IMR-90 (cell line): ENCODE data around the gene SUGCT. TPM values are rescaled to one million over a fixed set of nuclear protein-coding genes. Genes with fewer than 3 reads are reported as not detected.

ENCODE experiments used
- ATAC-seq: fragments of 200-7000 bp; cut with Tn5 transposase; 2 replicates; pipeline ENCODE4 v1.9.1; 2020; ENCODE audit warnings: low read depth, mild to moderate bottlenecking, moderate library complexity
- BruUV-seq: library from RNA; stranded (reverse); fragments of 400-500 nt; replicated peaks from 2 replicates; lab custom pipeline; 2021; lab: Mats Ljungman, UMichigan
- CTCF ChIA-PET: fragments of 300-600 bp; formaldehyde crosslinking; extraction: SDS; loops from one replicate; lab custom pipeline; 2021; ENCODE audit warnings: antibody characterized with exemption; lab: Yijun Ruan, JAX
- POLR2A ChIA-PET: fragments of 300-600 bp; sonication (Branson Sonifier 250); formaldehyde crosslinking; loops from one replicate; lab custom pipeline; 2022; ENCODE audit warnings: antibody characterized with exemption; ENCODE audit not compliant: unreplicated experiment; lab: Charles Lee
- DNase-seq: peaks from one replicate; pipeline ENCODE4 v3.0.0; 2013
- H2AFZ ChIP-seq: replicated peaks from 2 replicates; pipeline ENCODE3; 2013; ENCODE audit warnings: low read length, mild to moderate bottlenecking; ENCODE audit not compliant: poor library complexity
- H2AK5ac ChIP-seq: 2 replicates; pipeline ENCODE4 v1.6.1; 2013; ENCODE audit warnings: low read depth, low read length, inconsistent platforms
- H2AK9ac ChIP-seq: replicated peaks from 2 replicates; pipeline ENCODE3; 2013; ENCODE audit warnings: mild to moderate bottlenecking, low read depth, low read length, moderate library complexity; ENCODE audit not compliant: poor library complexity
- H2BK120ac ChIP-seq: 2 replicates; pipeline ENCODE4 v1.6.1; 2013; ENCODE audit warnings: low read depth, low read length, inconsistent platforms
- H2BK15ac ChIP-seq: 3 replicates; pipeline ENCODE4 v1.6.1; 2013; ENCODE audit warnings: low read depth, low read length, inconsistent platforms
- H2BK20ac ChIP-seq: 2 replicates; pipeline ENCODE4 v1.6.1; 2013; ENCODE audit warnings: low read depth, mild to moderate bottlenecking, inconsistent platforms, low read length, moderate library complexity
- H2BK5ac ChIP-seq: 2 replicates; pipeline ENCODE4 v1.6.1; 2013; ENCODE audit warnings: mild to moderate bottlenecking, low read depth, low read length, inconsistent platforms; ENCODE audit not compliant: poor library complexity, severe bottlenecking
- H3K14ac ChIP-seq: replicated peaks from 2 replicates; pipeline ENCODE4 v1.6.1; 2013; ENCODE audit warnings: low read depth, low read length, inconsistent platforms
- H3K18ac ChIP-seq: 2 replicates; pipeline ENCODE4 v1.6.1; 2013; ENCODE audit warnings: low read depth, low read length, control low read depth
- H3K23ac ChIP-seq: 2 replicates; pipeline ENCODE4 v1.6.1; 2013; ENCODE audit warnings: low read depth, low read length, inconsistent platforms
- H3K27ac ChIP-seq: 2 replicates; pipeline ENCODE4 v1.5.1; 2013; ENCODE audit warnings: mild to moderate bottlenecking, control low read depth, low read length; ENCODE audit not compliant: insufficient read depth
- H3K27me3 ChIP-seq: 2 replicates; pipeline ENCODE4 v1.6.1; 2013; ENCODE audit warnings: low read length; ENCODE audit not compliant: control insufficient read depth, insufficient read depth
- H3K36me3 ChIP-seq: 2 replicates; pipeline ENCODE4 v1.6.1; 2013; ENCODE audit warnings: low read length, mixed read lengths; ENCODE audit not compliant: control insufficient read depth, insufficient read depth
- H3K4ac ChIP-seq: 2 replicates; pipeline ENCODE4 v1.6.1; 2013; ENCODE audit warnings: low read depth, low read length, inconsistent platforms
- H3K4me1 ChIP-seq: 2 replicates; pipeline ENCODE4 v1.6.1; 2013; ENCODE audit warnings: low read length, mixed read lengths; ENCODE audit not compliant: control insufficient read depth, insufficient read depth
- H3K4me2 ChIP-seq: 2 replicates; pipeline ENCODE4 v1.6.1; 2013; ENCODE audit warnings: low read depth, mild to moderate bottlenecking, control low read depth, low read length, moderate library complexity
- H3K4me3 ChIP-seq: 2 replicates; pipeline ENCODE4 v1.5.1; 2013; ENCODE audit warnings: low read depth, mild to moderate bottlenecking, control low read depth, low read length, moderate library complexity; ENCODE audit not compliant: insufficient read depth
- H3K56ac ChIP-seq: 2 replicates; pipeline ENCODE4 v1.6.1; 2013; ENCODE audit warnings: low read length, inconsistent platforms; ENCODE audit not compliant: insufficient read depth; ENCODE audit errors: extremely low read depth
- H3K79me1 ChIP-seq, 2 experiments: 2 replicates each; pipeline ENCODE4 v1.6.1; 2013; ENCODE audit warnings: low read length in 2 of 2, inconsistent platforms in 1 of 2, low read depth in 1 of 2
- H3K9ac ChIP-seq: 2 replicates; pipeline ENCODE4 v1.6.1; 2013; ENCODE audit warnings: low read depth, low read length, control low read depth
- H3K9me1 ChIP-seq: 2 replicates; pipeline ENCODE4 v1.6.1; 2013; ENCODE audit warnings: low read length, inconsistent platforms; ENCODE audit not compliant: insufficient read depth
- H3K9me3 ChIP-seq: 2 replicates; pipeline ENCODE4 v1.6.1; 2013; ENCODE audit warnings: low read length; ENCODE audit not compliant: control insufficient read depth, insufficient read depth
- H4K20me1 ChIP-seq: 2 replicates; pipeline ENCODE4 v1.6.1; 2013; ENCODE audit warnings: low read length, inconsistent platforms; ENCODE audit not compliant: insufficient read depth
- H4K5ac ChIP-seq: 2 replicates; pipeline ENCODE4 v1.6.1; 2013; ENCODE audit warnings: mild to moderate bottlenecking, low read depth, low read length, control low read depth
- H4K8ac ChIP-seq, 2 experiments: 2 replicates each; pipeline ENCODE4 v1.6.1; 2013; ENCODE audit warnings: low read depth in 2 of 2, low read length in 2 of 2, control low read depth in 1 of 2, inconsistent platforms in 1 of 2
- H4K91ac ChIP-seq: 2 replicates; pipeline ENCODE4 v1.6.1; 2013; ENCODE audit warnings: low read depth, low read length, inconsistent platforms; ENCODE audit not compliant: insufficient read depth
- BHLHE40 ChIP-seq: fragments of 150-350 bp; IDR thresholded peaks from 2 replicates; pipeline ENCODE4 v1.6.1; 2016; ENCODE audit warnings: mild to moderate bottlenecking, low read depth, low read length
- CEBPB ChIP-seq: IDR thresholded peaks from 2 replicates; pipeline ENCODE4 v1.6.1; 2012; ENCODE audit warnings: low read depth, low read length, improper control_type of control experiment
- CHD1 ChIP-seq: IDR thresholded peaks from 2 replicates; pipeline ENCODE4 v1.6.1; 2012; ENCODE audit warnings: low read depth, low read length, improper control_type of control experiment
- FOS ChIP-seq: fragments of 150-350 bp; IDR thresholded peaks from 2 replicates; pipeline ENCODE4 v1.6.1; 2016; ENCODE audit warnings: low read depth, low read length
- MAFK ChIP-seq: IDR thresholded peaks from 2 replicates; pipeline ENCODE4 v1.6.1; 2012; ENCODE audit warnings: low read depth, low read length, improper control_type of control experiment
- MAZ ChIP-seq: IDR thresholded peaks from 2 replicates; pipeline ENCODE4 v1.6.1; 2012; ENCODE audit warnings: low read depth, mild to moderate bottlenecking, low read length, improper control_type of control experiment, moderate library complexity, borderline replicate concordance
- MXI1 ChIP-seq: IDR thresholded peaks from 2 replicates; pipeline ENCODE4 v1.6.1; 2012; ENCODE audit warnings: low read depth, mild to moderate bottlenecking, low read length, moderate library complexity, borderline replicate concordance
- NFE2L2 ChIP-seq: fragments of 150-350 bp; IDR thresholded peaks from 2 replicates; pipeline ENCODE4 v1.6.1; 2016; ENCODE audit warnings: low read depth, mild to moderate bottlenecking, low read length
- POLR2A ChIP-seq: IDR thresholded peaks from 2 replicates; pipeline ENCODE4 v1.6.1; 2012; ENCODE audit warnings: mild to moderate bottlenecking, low read depth, low read length
- RAD21 ChIP-seq: IDR thresholded peaks from 2 replicates; pipeline ENCODE4 v1.6.1; 2012; ENCODE audit warnings: low read length, improper control_type of control experiment
- RCOR1 ChIP-seq: IDR thresholded peaks from 2 replicates; pipeline ENCODE4 v1.6.1; 2012; ENCODE audit warnings: mild to moderate bottlenecking, low read length, improper control_type of control experiment; ENCODE audit not compliant: insufficient replicate concordance
- RFX5 ChIP-seq: IDR thresholded peaks from 2 replicates; pipeline ENCODE4 v1.8.0; 2012; ENCODE audit warnings: low read depth, mild to moderate bottlenecking, low read length, moderate library complexity
- SMC3 ChIP-seq: fragments of 150-350 bp; IDR thresholded peaks from 2 replicates; pipeline ENCODE4 v1.6.1; 2016; ENCODE audit warnings: low read depth, mild to moderate bottlenecking, antibody characterized with exemption, low read length, moderate library complexity
- WGBS, 2 experiments: methylation state at CpG; one replicate each; pipeline versions ENCODE4 v1.1.5 to v1.1.7; 2013; ENCODE audit warnings: missing lambda C conversion rate in 2 of 2; ENCODE audit not compliant: insufficient read length in 1 of 2; ENCODE audit errors: extremely low coverage in 2 of 2; 5-methylcytosine and 5-hydroxymethylcytosine counted together
- dilution Hi-C: fragments of 300-500 bp; cut with HindIII; formaldehyde crosslinking; loops from one replicate; pipeline ENCODE4 v1.14.3; 2018; ENCODE audit warnings: low sequenced_read_pairs; ENCODE audit not compliant: unreplicated experiment
- in situ Hi-C: fragments of 300-500 bp; cut with MboI; formaldehyde crosslinking; loops from 3 replicates; pipeline ENCODE4 v1.14.3; 2019; ENCODE audit warnings: low sequenced_read_pairs, inconsistent platforms, mixed read lengths
- intact Hi-C: fragments of 100-400 bp; cut with micrococcal nuclease; formaldehyde crosslinking; loops from 2 replicates; pipeline ENCODE4 v1.10.0; 2022
- polyA plus RNA-seq, 3 experiments: library from polyadenylated mRNA; depleted of rRNA; stranded (reverse); fragments of >200 nt; gene quantifications; 2 replicates each; pipeline ENCODE4 v1.2.3, GENCODE V29; 2012; ENCODE audit warnings: low replicate concordance in 1 of 3
- total RNA-seq: library from RNA; depleted of rRNA; stranded (reverse); fragments of >200 nt; gene quantifications from 2 replicates; pipeline ENCODE4 v1.2.3, GENCODE V29; 2012
- TF ChIP-seq, protein P1 (sequence below): conservative IDR thresholded peaks from 2 replicates; pipeline ENCODE4 v1.5.1; 2012; ENCODE audit warnings: mild to moderate bottlenecking, low read depth, low read length, improper control_type of control experiment
- TF ChIP-seq, protein P2 (sequence below): fragments of 150-350 bp; IDR thresholded peaks from 2 replicates; pipeline ENCODE4 v1.6.1; 2016; ENCODE audit warnings: low read depth, mild to moderate bottlenecking, low read length, moderate library complexity, borderline replicate concordance
- TF ChIP-seq, protein P3 (sequence below): fragments of 150-350 bp; IDR thresholded peaks from 2 replicates; pipeline ENCODE4 v1.6.1; 2017; ENCODE audit warnings: mild to moderate bottlenecking, antibody characterized with exemption, low read length, low read depth

SUGCT gene
- total and polyA plus RNA-seq, 2 of the 4 experiments (the other 2 are of a cell fraction), result 5.9 to 8.3 TPM

DNA sequence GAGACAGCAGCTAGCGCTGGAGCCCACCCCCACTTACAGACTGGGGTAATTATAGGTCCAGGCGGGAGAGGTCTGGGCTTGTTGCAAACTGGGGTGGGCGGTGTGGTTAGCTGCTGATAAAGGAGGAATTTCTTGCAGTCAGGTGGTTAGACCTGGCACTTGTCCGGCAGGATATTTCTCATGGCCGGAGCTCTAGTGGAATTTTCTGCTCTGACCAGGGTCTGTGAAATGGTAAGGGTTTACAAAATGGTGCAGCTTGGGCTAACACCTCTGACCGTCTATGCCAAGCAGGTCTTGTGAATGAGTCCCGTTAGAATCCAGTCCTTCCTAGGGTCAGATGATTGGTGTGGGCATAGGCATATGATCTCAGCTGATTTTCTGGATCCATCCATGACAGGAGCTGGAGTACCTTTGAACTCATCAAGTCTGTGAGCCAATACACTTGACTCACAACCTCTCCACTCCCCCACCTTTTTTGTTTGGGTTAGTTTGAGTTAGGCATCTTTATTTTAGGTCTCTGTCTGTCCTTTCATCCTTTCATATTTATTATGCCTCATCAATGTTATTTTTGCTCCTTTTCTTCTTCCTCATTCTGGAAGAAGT lies 213.4 kb downstream of the SUGCT start:
- Histone ChIP-seq H3K4me2 (no peak overlapping the region), H3K4me3 (no peak overlapping the region), H3K79me1 (no peaks in the 10 kb centered on the region), H3K27ac (no peak overlapping the region), H3K14ac (no peak overlapping the region), H3K23ac (no peak overlapping the region), H4K91ac (no peak overlapping the region), H2AK9ac (no peak overlapping the region), H2BK5ac (no peak overlapping the region), H2BK120ac (no peak overlapping the region), H2AFZ (no peak overlapping the region), H3K56ac (no peak overlapping the region), H2BK15ac (no peak overlapping the region), H3K27me3 (no peaks in the 10 kb centered on the region), H2BK20ac (no peak overlapping the region), H3K9ac (no peak overlapping the region), H3K36me3 (no peaks in the 10 kb centered on the region), H3K9me1 (no peaks in the 10 kb centered on the region), H4K20me1 (no peaks in the 10 kb centered on the region), H4K5ac (no peak overlapping the region), H3K18ac (no peak overlapping the region), H3K4ac (no peak overlapping the region), H3K4me1 (no peaks in the 10 kb centered on the region), H2AK5ac (no peak overlapping the region), H3K9me3 (no peaks in the 10 kb centered on the region), H4K8ac (no peak overlapping the region)
- TF ChIP-seq POLR2A, result no peak
- TF ChIP-seq RFX5, result no peak
- no peak for TF ChIP-seq MXI1
- TF ChIP-seq BHLHE40, result no peak
- no peak for TF ChIP-seq CEBPB
- no peak for TF ChIP-seq CHD1
- TF ChIP-seq, protein P1, sequence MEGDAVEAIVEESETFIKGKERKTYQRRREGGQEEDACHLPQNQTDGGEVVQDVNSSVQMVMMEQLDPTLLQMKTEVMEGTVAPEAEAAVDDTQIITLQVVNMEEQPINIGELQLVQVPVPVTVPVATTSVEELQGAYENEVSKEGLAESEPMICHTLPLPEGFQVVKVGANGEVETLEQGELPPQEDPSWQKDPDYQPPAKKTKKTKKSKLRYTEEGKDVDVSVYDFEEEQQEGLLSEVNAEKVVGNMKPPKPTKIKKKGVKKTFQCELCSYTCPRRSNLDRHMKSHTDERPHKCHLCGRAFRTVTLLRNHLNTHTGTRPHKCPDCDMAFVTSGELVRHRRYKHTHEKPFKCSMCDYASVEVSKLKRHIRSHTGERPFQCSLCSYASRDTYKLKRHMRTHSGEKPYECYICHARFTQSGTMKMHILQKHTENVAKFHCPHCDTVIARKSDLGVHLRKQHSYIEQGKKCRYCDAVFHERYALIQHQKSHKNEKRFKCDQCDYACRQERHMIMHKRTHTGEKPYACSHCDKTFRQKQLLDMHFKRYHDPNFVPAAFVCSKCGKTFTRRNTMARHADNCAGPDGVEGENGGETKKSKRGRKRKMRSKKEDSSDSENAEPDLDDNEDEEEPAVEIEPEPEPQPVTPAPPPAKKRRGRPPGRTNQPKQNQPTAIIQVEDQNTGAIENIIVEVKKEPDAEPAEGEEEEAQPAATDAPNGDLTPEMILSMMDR, result no peak
- no peak for TF ChIP-seq NFE2L2
- no peak for TF ChIP-seq MAFK
- no peak for TF ChIP-seq RCOR1
- TF ChIP-seq, protein P2, sequence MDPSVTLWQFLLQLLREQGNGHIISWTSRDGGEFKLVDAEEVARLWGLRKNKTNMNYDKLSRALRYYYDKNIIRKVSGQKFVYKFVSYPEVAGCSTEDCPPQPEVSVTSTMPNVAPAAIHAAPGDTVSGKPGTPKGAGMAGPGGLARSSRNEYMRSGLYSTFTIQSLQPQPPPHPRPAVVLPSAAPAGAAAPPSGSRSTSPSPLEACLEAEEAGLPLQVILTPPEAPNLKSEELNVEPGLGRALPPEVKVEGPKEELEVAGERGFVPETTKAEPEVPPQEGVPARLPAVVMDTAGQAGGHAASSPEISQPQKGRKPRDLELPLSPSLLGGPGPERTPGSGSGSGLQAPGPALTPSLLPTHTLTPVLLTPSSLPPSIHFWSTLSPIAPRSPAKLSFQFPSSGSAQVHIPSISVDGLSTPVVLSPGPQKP, result no peak
- TF ChIP-seq MAZ, result no peak
- TF ChIP-seq SMC3, result no peak
- TF ChIP-seq, protein P3, sequence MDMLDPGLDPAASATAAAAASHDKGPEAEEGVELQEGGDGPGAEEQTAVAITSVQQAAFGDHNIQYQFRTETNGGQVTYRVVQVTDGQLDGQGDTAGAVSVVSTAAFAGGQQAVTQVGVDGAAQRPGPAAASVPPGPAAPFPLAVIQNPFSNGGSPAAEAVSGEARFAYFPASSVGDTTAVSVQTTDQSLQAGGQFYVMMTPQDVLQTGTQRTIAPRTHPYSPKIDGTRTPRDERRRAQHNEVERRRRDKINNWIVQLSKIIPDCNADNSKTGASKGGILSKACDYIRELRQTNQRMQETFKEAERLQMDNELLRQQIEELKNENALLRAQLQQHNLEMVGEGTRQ, result no peak
- no peak for TF ChIP-seq FOS
- no peak for TF ChIP-seq RAD21
- no peak for ATAC-seq
- DNase-seq, result no peak
- in situ Hi-C loops, result no loop called here
- POLR2A ChIA-PET, result no interaction called here
- WGBS, 2 experiments, result 92% methylated on average over 2 of the region's 7 CpGs; no CpG with 5 or more reads in 1 of the 2 experiments
- no TSS peak for BruUV-seq
- dilution Hi-C loops, result no loop called here
- intact Hi-C loops, result no loop called here
- CTCF ChIA-PET, result no interaction called here
